ENCODE results near the gene KRTAP10-12. TPM values are rescaled to one million over a fixed set of nuclear protein-coding genes. Genes with fewer than 3 reads are reported as not detected.
A peak's percentile ranks its signal among the peaks of the same experiment; 100 is the strongest.

Gene KRTAP10-12
- total and polyA plus RNA-seq, 3 donors from 2014 or later: not detected

DNA sequence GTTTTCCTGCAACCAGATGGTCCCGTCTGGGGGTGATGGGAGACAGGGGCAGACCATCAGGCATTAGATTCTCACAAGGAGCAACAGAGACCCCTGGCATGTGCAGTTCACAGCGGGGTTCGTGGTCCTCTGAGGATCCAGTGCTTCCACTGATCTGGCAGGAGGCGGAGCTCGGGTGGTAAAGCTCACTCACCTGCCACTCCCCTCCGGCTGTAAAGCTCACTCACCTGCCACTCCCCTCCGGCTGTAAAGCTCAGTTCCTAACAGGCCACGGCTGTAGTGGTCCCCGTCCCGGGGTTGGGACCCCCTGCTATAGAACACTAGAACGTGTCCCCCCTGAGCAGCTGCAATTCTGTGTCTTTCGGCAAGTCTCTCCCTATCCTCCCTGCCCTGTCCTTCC lies 4.6 kb downstream of the KRTAP10-12 start:
- H3K4me1 ChIP-seq: no peaks in the 10 kb centered on the region
- H3K27me3 ChIP-seq: no peaks in the 10 kb centered on the region
- H3K9me3 ChIP-seq: no peaks in the 10 kb centered on the region
- WGBS, 2 donors: 36 to 73% methylated on average over 11 to 12 of the region's 12 CpGs
- TF ChIP-seq POLR2A (IDR thresholded peaks at IDR 0.05): no peak
- TF ChIP-seq, protein P1, sequence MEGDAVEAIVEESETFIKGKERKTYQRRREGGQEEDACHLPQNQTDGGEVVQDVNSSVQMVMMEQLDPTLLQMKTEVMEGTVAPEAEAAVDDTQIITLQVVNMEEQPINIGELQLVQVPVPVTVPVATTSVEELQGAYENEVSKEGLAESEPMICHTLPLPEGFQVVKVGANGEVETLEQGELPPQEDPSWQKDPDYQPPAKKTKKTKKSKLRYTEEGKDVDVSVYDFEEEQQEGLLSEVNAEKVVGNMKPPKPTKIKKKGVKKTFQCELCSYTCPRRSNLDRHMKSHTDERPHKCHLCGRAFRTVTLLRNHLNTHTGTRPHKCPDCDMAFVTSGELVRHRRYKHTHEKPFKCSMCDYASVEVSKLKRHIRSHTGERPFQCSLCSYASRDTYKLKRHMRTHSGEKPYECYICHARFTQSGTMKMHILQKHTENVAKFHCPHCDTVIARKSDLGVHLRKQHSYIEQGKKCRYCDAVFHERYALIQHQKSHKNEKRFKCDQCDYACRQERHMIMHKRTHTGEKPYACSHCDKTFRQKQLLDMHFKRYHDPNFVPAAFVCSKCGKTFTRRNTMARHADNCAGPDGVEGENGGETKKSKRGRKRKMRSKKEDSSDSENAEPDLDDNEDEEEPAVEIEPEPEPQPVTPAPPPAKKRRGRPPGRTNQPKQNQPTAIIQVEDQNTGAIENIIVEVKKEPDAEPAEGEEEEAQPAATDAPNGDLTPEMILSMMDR (IDR thresholded peaks at IDR 0.05): no peak
- H3K27ac ChIP-seq: no peak overlapping the region
- no peak overlapping the region for H3K4me3 ChIP-seq
- peak; percentile 5 for DNase-seq
- intact Hi-C loops (cut with DNase I; ENCODE audit: low total_unique reads): no loop called here
- H3K36me3 ChIP-seq (ENCODE audit: low read depth, missing control alignments): no peaks in the 10 kb centered on the region

- H3K27me3 ChIP-seq: no peaks in the 10 kb centered on the region
- WGBS, 2 donors: 81 to 83% methylated on average over 10 to 21 of the region's 22 CpGs
- intact Hi-C loops (cut with DNase I; ENCODE audit: low total_unique reads): no loop called here
- no peak overlapping the region for H3K27ac ChIP-seq
- DNase-seq: peak; percentile 6
- H3K36me3 ChIP-seq (ENCODE audit: low read depth, missing control alignments): no peaks in the 10 kb centered on the region
- no peaks in the 10 kb centered on the region for H3K9me3 ChIP-seq
- no peaks in the 10 kb centered on the region for H3K4me1 ChIP-seq
- no peak overlapping the region for H3K4me3 ChIP-seq
- TF ChIP-seq POLR2A (IDR thresholded peaks at IDR 0.05): no peak
- TF ChIP-seq, protein P1 (IDR thresholded peaks at IDR 0.05): no peak
Observed at GRCh38 chr21:44702111-44702972, 5.4 kb downstream of the KRTAP10-12 start.

DNA sequence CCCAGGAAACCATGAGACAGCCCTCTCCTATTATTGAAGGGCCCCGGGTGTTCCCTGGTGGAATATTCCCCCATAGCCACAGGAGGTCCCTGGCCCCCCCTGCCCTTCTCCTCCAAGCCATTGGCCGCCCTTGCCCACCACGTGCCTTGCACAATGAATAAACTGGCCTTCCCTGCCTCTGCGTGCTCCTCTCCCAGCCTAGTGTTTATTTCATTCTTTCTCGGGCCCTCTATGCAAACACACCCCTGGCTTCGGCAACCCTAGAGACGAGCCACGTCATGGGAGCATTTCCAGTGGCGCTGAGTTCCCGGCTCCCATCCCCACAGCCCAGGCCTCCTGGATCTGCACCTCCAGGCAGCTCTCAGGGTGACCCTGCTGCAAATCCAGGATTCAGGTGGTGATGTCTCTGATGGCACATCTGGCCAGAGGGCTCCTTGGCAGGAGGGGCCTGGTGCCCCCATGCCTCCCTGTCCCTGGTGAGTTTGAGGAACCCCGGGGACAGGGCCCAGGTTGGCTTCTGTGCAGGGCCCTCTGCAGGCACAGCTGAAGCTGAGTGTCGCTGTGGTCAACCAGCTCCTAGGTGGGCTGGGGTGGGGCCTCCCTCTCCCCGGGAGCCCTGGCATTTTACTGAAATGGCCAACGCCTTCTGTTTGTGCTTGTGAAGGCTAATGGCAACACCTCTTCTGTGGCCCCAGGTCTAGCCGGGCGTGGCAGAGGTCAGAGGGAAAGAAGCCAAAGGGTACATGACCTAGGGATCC lies 6.2 kb downstream of the KRTAP10-12 start:
- TF ChIP-seq POLR2A (IDR thresholded peaks at IDR 0.05): no peak
- TF ChIP-seq, protein P1 (IDR thresholded peaks at IDR 0.05): no peak
- intact Hi-C loops (cut with DNase I; ENCODE audit: low total_unique reads): no loop called here
- H3K4me3 ChIP-seq: no peak overlapping the region
- H3K36me3 ChIP-seq (ENCODE audit: low read depth, missing control alignments): no peaks in the 10 kb centered on the region
- no peaks in the 10 kb centered on the region for H3K27me3 ChIP-seq
- no peaks in the 10 kb centered on the region for H3K9me3 ChIP-seq
- H3K27ac ChIP-seq: no peak overlapping the region
- H3K4me1 ChIP-seq: no peaks in the 10 kb centered on the region
- WGBS, 2 donors: 63 to 67% methylated on average over 14 to 16 of the region's 16 CpGs
- peak; percentile 9 for DNase-seq

- peak; percentile 6 for DNase-seq
- Histone ChIP-seq H3K9me3 (no peaks in the 10 kb centered on the region), H3K27ac (no peak overlapping the region), H3K4me1 (no peaks in the 10 kb centered on the region), H3K36me3 (ENCODE audit: low read depth, missing control alignments) (no peaks in the 10 kb centered on the region), H3K27me3 (no peaks in the 10 kb centered on the region), H3K4me3 (no peak overlapping the region)
- WGBS, 2 donors: 43 to 69% methylated on average over 5 to 13 of the region's 13 CpGs
- TF ChIP-seq POLR2A (IDR thresholded peaks at IDR 0.05): no peak
- TF ChIP-seq, protein P1 (IDR thresholded peaks at IDR 0.05): no peak
- intact Hi-C loops (cut with DNase I; ENCODE audit: low total_unique reads): no loop called here
Observed at GRCh38 chr21:44703731-44704635, 7.0 kb downstream of the KRTAP10-12 start.

Measured in testis (tissue), 3 donors.